HG03432 (cell line): ENCODE measurements around the gene CCT5.
A peak's percentile ranks its signal among the peaks of the same experiment; 100 is the strongest.

Source experiments
- ATAC-seq: cut with Tn5 transposase; IDR thresholded peaks from one replicate; pipeline ENCODE4 v1.9.1; 2021; ENCODE audit warnings: mild to moderate bottlenecking, moderate library complexity; ENCODE audit not compliant: unreplicated experiment

Gene CCT5

DNA sequence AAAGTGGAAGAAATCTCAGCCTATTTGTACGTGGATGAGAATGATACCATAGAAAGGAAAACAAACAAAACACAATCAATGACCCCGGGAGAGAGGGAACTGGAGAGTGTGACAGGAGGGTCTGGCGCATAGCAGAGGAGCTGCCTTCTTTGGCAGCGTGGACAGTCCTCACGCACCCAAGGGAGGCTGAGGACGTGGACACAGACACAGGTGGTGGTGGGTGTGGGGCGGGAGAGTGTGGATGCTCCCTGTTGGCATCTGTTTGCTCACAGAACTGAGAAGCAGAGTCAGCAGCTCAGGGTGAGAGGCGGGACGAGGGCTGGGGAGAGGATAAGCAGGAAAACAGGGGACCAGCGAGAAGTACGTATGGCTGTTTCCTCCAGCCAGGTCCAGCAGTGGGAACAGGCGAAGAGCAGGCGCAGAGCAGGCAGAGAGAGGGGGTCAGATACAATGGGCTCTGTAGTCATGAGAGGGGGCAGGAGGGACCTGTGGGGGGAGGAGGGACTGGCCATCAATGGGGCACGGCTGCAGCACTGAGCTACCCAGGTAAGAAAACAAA is 47.6 kb downstream of the CCT5 start:
- no peak for ATAC-seq

DNA sequence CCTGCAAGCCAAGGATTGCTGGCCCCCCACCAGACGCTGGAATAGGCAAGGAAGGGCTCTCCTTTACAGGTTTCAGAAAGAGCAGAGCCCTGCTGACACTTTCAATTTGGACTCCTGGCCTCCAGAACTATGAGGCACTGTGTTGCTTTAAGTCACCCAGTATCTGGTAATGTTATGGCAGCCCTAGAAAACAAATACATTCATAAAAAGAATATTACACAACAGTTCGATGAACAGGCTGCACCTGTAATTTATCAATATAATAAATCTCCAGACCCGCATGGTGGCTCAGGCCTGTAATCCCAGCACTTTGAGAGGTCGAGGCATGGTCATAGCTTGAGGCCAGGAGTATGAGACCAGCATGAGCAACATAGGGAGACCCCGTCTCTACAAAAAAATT is 50.2 kb downstream of the CCT5 start:
- ATAC-seq: no peak

DNA sequence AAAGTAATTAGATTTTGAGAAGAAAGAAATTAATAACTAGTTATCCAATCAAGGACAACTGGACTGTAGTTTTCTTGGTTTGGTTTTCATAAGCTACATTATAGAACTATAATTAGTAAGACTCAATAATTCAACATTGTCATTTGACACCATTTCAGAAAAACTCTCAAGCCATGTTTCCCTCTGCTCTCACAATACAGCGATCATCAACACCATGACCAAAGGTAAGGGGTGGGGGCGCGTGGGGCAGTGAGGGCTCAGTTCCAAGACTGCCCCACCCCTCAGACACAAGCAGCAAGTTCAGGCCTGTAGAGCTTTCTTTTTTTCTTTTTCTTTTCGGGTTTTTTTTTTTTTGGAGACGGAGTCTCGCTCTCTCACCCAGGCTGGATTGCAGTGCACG is 51.2 kb downstream of the CCT5 start:
- no peak for ATAC-seq

DNA sequence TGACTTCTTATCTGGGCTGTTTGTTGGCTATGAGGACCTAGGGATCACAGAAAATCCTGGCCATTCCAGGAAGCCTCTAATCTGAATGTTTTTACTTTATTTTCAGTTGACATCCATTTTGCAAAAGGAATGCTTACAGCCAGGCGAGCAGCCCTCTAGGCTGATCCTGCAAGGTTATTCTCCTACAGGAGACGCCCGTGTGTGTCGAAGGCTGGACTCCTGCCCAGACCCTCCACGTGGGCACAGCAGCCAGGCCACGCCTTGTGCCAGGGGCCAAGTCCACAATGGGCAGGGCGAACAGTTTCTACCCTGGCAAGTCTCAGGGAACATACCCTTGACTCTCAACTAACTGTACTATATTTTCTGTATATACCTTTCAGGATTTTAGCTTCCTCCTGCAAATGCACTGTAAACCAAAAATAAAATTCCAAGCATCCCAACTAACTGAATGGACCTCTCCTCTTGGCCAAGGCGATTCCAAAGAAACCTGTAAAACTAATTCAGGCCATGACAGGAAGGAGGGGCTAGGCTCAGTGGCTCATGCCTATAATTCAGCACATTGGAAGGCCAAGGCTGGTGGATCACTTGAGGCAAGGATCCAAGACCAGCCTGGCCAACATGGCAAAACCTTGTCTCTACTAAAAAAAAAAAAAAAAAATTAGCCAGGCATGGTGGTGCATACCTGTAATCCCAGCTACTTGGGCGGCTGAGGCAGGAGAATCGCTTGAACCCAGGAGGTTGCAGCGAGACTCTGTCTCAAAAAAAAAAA is 51.9 kb downstream of the CCT5 start:
- no peak for ATAC-seq

DNA sequence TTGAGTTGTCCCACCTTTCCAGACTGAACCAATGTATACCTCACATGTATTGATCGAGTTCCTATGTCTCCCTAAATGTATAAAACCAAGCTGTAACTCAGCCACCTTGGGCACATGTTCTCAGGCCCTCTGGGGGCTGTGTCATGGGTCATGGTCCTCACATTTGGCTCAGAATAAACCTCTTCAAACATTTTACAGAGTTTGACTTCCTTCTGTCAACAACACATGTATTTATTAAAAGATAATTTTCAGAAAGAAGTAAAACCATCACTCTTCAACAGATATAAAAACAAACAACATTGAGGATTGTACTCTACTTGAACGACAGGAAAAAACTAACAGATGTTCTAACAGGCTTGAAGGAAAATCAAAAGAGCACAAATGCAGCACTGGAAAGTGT is 53.1 kb downstream of the CCT5 start:
- no peak for ATAC-seq

DNA sequence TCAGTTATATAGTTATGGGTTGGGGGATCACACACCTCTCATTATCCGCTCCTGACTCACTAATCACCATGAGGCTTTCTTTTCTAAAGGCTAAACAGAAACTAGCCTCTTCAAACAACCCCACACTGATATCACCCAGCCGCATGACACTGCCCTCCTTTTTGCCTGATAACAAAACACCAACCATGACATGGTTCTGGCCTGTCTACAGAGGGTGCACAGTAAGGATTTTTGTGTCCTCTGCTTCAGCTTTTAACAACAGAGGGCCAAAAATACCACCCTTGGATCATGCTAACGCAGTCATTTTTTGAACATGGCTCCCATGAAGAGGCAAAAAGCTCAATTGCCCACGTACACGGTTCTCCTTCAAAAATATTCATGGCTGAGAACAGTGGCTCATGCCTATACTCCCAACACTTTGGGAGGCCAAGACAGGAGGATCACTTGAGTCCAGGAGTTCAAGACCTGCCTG is 53.7 kb downstream of the CCT5 start:
- ATAC-seq: no peak

DNA sequence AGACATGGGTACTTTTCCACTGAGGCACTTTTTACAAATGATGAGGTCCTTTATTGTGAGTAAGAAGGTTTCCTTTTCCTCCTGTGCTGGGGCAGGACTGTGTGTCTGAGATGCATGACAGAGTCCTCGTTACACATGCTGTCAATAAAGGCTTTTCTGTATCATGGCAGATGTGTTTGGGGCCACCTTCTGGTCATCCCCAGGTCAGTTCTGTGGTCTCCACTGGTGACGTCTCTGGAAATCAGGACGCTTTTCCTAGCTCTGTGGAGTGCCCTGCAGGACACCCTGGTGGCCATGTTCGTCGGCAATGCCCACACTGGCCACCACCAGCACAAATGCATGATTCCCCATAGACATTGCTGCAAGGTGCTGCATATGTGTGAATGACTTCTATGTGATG is 54.9 kb downstream of the CCT5 start:
- no peak for ATAC-seq

DNA sequence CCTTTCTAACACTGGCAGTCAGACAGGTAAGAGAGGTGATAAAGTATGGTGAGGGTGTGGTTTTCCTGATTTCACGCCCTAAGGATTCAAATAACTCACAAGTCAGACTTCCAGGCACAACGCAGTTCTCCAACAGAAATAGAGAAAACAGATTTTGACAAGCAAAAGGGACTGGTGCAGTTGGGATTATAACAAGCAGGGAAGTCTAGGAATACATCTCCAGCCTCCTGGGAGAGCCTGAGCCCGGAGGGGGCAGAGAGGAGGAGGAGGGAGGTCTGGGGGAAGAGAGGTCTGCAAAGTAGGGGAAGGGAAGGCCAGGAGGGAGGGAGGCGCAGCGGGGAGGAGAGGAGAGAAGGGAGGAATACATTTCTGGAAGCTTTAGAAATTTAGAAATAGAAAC is 56.0 kb downstream of the CCT5 start:
- no peak for ATAC-seq

DNA sequence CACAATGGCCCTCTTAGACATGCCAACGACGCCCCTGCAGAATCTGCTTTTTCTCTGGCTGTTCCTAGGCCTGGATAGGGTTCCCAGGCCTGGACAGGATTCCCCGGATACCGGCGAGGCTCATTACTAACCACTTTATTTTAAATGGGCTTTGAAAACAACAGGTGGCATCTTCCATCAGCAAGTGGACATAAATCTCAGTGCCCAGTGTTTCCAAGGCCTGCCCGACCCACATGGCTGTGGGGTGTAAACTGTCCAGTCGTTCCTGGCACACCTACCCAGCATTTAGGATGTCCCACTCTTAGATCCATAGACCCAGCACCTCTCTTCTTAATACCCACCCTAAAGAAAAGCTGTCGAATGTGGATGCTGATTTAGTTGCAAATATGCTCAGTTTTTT is 56.7 kb downstream of the CCT5 start:
- no peak for ATAC-seq

DNA sequence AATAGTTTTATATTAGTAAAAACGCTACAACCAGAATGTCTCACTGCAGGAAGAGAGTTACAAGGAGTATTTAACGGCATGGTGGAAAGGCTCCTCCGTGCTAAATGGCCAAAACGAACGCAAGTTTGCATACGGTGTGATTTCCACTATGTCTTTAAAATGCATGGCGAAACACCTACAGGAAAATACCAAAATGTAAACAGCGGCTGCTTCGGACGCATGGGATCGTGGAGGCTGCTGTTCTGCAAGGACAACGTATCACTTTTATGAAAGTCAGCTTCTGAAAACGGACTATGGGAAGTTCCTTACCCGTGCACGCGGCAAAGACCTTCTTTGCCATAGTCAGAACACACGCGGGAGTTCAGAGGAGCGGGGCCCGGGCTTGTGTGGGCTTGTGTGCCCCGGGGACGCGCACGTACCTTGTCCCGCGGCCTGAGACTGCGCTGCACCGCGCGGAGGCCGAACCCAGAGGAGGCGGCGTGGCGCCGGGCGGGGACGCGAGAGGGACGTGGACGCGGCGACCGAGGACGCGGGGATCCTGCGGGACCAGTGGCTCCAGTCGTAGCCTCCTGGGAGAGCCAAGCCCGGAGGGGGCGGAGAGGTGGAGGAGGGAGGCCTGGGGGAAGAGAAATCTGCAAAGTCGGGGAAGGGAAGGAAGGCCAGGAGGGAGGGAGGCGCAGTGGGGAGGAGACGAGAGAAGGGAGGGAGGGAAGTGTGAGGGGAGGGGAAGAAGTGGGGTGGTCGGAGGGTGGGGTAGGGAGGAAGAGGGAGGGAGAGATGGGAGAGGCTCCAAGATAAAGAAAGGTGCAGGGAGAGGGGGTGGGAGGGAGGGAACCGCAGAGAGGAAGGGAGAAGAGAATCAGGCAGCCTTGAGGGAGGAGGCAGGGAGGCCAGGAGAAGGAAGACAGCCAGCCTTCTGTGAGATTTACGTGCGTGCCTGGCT is 57.4 kb downstream of the CCT5 start, which contains the start of gene CMBL:
Gene CMBL (minus strand): TSS at position 697 of the 943 bp plus-strand sequence. CDS start 17,140 bp downstream, outside the sequence.
- peak; percentile 95 for ATAC-seq

DNA sequence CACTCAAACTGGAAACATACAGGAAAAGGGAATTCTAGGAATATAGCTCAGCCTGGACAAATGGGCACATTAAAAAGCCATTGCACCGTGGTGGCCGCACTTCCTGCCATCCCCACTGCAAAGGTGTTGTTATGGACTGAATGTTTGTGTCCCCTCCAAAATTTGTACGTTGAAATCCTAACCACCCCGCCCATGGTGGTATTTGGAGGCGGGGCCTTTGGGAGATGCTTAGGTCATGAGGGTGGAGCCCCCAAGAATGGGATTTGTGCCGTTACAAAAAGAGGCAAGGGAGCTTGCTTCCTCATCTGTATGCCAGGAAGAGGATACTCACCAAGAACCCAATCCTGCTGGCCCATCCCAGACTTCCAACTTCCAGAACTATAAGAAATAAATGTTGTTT is 58.8 kb downstream of the CCT5 start:
- ATAC-seq: no peak

DNA sequence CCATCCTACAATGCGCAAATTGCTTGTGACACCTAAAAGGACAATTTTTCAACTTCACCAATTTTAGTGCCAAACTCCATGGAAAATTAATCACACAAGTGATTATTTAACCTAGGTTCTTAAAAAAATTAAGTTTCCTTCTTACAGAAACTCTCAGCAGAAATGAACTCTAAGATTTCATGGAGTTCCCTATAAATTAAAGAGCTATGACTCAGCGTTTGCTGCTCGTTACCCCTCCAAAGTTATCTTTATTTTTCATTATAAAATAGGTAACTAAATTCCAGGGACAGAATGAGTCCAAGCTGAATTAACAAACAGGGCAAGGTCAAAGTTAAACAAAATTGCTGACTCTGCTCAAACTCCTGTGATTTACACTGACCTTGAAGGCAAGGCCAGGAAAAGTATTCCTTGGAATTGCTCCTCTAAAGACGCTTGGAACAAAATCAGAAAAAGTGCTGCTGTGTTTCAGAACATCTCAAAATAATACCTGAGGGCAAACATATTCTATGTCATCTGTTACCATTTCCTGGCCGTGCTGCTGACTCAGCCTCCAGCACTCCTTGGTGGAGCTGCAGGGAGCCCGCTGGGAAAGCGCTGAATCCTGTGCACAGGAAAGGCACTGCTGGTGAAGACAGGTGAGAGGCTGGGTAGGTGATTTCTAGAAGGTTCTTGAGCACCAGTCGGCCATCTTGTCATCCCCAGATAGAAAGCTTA is 60.1 kb downstream of the CCT5 start:
- no peak for ATAC-seq

DNA sequence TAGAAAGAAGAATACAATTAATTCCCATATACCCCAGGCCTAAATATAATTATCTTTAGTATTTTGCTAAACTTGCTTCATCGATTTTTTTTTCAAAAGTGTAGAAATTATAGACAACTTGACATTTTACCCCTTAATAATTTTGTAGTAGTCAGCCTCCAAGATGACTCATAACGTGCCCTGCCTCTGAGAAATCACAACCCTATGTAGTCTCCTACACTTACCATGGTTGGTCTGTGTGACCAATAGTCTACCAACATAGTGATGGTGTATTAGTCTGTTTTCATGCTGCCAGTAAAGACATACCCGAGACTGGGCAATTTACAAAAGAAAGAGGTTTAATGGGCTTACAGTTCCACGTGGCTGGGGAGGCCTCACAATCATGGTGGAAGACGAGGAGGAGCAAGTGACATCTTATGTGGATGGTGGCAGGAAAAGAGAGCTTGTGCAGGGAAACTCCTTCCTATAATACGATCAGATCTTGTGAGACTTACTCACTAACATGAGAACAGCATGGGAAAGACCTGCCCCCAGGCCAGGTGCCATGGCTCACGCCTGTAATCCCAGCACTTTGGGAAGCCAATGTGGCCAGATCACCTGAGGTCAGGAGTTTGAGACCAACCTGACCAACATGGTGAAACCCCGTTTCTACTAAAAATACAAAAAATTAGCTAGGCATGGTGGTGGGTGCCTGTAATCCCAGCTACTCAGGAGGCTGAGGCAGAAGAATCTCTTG is 60.9 kb downstream of the CCT5 start:
- peak; percentile 53 for ATAC-seq

DNA sequence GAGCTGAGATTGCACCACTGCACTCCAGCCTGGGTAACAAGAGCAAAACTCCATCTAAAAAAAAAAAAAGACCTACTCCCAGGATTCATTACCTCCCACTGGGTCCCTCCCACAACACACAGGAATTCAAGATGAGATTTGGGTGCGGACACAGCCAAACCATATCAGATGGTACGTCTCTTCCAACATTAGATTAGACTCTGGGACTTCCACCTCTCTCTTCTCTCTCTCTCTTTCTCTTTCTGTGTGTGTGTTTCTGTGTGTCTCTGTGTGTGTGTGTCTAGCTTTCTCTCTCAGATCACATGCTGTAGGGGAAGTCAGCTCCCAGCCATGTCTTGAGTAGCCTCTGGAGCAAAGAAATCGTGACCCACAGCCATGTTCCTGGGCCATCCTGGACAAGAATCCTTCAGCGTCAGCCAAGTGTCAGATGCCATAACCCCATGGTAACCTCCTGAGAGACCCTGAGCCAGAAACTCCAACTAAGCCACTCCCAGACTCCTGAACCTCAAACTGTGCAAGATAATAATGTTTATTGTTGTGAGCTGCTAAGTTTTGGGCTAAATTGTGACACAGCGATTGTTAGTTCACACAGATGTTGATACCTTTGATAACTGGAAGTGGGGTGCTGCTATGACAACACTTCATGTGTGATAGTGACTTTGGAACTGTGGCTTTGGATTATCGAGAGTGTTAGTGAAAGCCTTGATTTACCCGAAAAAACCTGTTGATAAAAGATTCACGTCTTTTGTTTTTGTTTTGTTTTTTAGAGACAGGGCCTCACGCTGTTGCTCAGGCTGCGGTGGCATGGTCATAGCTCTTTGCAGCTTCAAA is 61.7 kb downstream of the CCT5 start:
- no peak for ATAC-seq

DNA sequence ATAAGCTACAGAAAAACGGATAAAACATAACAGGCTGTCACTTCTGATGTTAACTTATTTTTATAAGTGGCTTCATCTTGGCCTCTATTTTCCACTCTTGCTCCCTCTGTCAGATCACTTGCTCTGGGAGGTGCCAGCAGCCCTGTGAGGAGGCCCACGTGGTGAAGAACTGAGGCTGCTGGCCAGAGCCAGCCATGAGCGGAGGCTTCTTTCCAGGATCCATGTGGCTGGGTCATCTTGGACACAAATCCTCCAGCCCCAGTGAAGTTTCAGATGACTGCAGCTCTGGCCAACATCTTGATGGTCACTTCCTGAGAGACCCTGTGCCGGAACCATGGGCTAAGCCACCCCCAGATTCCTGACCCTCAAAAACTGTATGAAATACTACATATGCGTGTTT is 65.1 kb downstream of the CCT5 start:
- ATAC-seq: no peak
